Measurements from ENCODE around the gene MCC.

Gene MCC

GRCh38 chr5:113127021-113127420, 361.2 kb downstream of the MCC start:
- TF ChIP-seq SPI1 (IDR thresholded peaks at IDR 0.05; ENCODE audit: borderline replicate concordance, low read depth) = no peak
- TF ChIP-seq, protein P1, sequence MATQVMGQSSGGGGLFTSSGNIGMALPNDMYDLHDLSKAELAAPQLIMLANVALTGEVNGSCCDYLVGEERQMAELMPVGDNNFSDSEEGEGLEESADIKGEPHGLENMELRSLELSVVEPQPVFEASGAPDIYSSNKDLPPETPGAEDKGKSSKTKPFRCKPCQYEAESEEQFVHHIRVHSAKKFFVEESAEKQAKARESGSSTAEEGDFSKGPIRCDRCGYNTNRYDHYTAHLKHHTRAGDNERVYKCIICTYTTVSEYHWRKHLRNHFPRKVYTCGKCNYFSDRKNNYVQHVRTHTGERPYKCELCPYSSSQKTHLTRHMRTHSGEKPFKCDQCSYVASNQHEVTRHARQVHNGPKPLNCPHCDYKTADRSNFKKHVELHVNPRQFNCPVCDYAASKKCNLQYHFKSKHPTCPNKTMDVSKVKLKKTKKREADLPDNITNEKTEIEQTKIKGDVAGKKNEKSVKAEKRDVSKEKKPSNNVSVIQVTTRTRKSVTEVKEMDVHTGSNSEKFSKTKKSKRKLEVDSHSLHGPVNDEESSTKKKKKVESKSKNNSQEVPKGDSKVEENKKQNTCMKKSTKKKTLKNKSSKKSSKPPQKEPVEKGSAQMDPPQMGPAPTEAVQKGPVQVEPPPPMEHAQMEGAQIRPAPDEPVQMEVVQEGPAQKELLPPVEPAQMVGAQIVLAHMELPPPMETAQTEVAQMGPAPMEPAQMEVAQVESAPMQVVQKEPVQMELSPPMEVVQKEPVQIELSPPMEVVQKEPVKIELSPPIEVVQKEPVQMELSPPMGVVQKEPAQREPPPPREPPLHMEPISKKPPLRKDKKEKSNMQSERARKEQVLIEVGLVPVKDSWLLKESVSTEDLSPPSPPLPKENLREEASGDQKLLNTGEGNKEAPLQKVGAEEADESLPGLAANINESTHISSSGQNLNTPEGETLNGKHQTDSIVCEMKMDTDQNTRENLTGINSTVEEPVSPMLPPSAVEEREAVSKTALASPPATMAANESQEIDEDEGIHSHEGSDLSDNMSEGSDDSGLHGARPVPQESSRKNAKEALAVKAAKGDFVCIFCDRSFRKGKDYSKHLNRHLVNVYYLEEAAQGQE (IDR thresholded peaks at IDR 0.05; ENCODE audit: insufficient replicate concordance, low read depth) = no peak
- no peak for TF ChIP-seq CTCF (IDR thresholded peaks at IDR 0.05; ENCODE audit: insufficient read depth, low read length)
- no peak for TF ChIP-seq POLR2AphosphoS5 (IDR thresholded peaks at IDR 0.05; ENCODE audit: low read depth)
- Histone ChIP-seq H3K4me3 (replicated peaks; ENCODE audit: insufficient read depth, low read length) (no peak overlapping the region), H3K27me3 (ENCODE audit: insufficient read depth, poor library complexity, severe bottlenecking) (no peaks in the 10 kb centered on the region), H3K27ac (replicated peaks) (no peak overlapping the region)
- DNase-seq (ENCODE audit: low read depth in 1 of 2, low spot score in 1 of 2) = no peak

GRCh38 chr5:113125371-113125770, 362.9 kb downstream of the MCC start:
- DNase-seq (ENCODE audit: low read depth in 1 of 2, low spot score in 1 of 2) = no peak
- no peak for TF ChIP-seq GABPA (IDR thresholded peaks at IDR 0.05; ENCODE audit: low read depth)
- TF ChIP-seq POLR2AphosphoS5 (IDR thresholded peaks at IDR 0.05; ENCODE audit: low read depth) = no peak
- TF ChIP-seq CTCF (IDR thresholded peaks at IDR 0.05; ENCODE audit: insufficient read depth, low read length) = no peak
- TF ChIP-seq, protein P1 (IDR thresholded peaks at IDR 0.05; ENCODE audit: insufficient replicate concordance, low read depth) = no peak
- TF ChIP-seq SPI1 (IDR thresholded peaks at IDR 0.05; ENCODE audit: borderline replicate concordance, low read depth) = no peak
- Histone ChIP-seq H3K4me3 (replicated peaks; ENCODE audit: insufficient read depth, low read length) (no peak overlapping the region), H3K27ac (replicated peaks) (no peak overlapping the region), H3K27me3 (ENCODE audit: insufficient read depth, poor library complexity, severe bottlenecking) (no peaks in the 10 kb centered on the region)

GRCh38 chr5:113124914-113125313, 363.3 kb downstream of the MCC start:
- TF ChIP-seq SPI1 (IDR thresholded peaks at IDR 0.05; ENCODE audit: borderline replicate concordance, low read depth) (no peak), GABPA (IDR thresholded peaks at IDR 0.05; ENCODE audit: low read depth) (no peak), POLR2AphosphoS5 (IDR thresholded peaks at IDR 0.05; ENCODE audit: low read depth) (no peak), CTCF (IDR thresholded peaks at IDR 0.05; ENCODE audit: insufficient read depth, low read length) (no peak)
- TF ChIP-seq, protein P1 (IDR thresholded peaks at IDR 0.05; ENCODE audit: insufficient replicate concordance, low read depth) = no peak
- H3K27me3 ChIP-seq (ENCODE audit: insufficient read depth, poor library complexity, severe bottlenecking) = no peaks in the 10 kb centered on the region
- no peak overlapping the region for H3K27ac ChIP-seq (replicated peaks)
- H3K4me3 ChIP-seq (replicated peaks; ENCODE audit: insufficient read depth, low read length) = no peak overlapping the region
- DNase-seq (ENCODE audit: low read depth in 1 of 2, low spot score in 1 of 2) = no peak
